Measurements from ENCODE around the gene KMT2E.
A peak's percentile ranks its signal among the peaks of the same experiment; 100 is the strongest.

KMT2E gene

GRCh38 chr7:105012503-105013220 lies 1.3 kb upstream of the KMT2E start:
- peaks cover 49% of the 10 kb centered on the region for H3K4me1 ChIP-seq (ENCODE audit: control insufficient read depth, low read length)
- peak overlapping the region; percentile 77 for H3K4me2 ChIP-seq (ENCODE audit: low read length)
- H3K27me3 ChIP-seq (ENCODE audit: control insufficient read depth, low read length): no peaks in the 10 kb centered on the region
- peak overlapping the region; percentile 88 for H3K27ac ChIP-seq (ENCODE audit: low read depth, low read length)
- peak overlapping the region; percentile 84 for H3K4me3 ChIP-seq (ENCODE audit: low read length)
- peaks cover 88% of the 10 kb centered on the region for H3K36me3 ChIP-seq (ENCODE audit: control insufficient read depth, low read length)
- no peaks in the 10 kb centered on the region for H3K9me3 ChIP-seq (ENCODE audit: control insufficient read depth, insufficient read depth, low read length)
- no peaks in the 10 kb centered on the region for H3K9me2 ChIP-seq (replicated peaks; ENCODE audit: control insufficient read depth, low read length)
- peaks cover 52% of the 10 kb centered on the region for H4K20me1 ChIP-seq (ENCODE audit: control insufficient read depth, insufficient read depth, low read depth, low read length)
- peaks cover 46% of the 10 kb centered on the region for H3K79me2 ChIP-seq (ENCODE audit: control insufficient read depth, low read length)
- TF ChIP-seq CTCF (IDR thresholded peaks at IDR 0.05; ENCODE audit: low read depth, low read length, poor library complexity, severe bottlenecking) (no peak), EZH2phosphoT487 (IDR thresholded peaks at IDR 0.05; ENCODE audit: borderline replicate concordance, low read length) (no peak)
- peaks cover 4% of the 10 kb centered on the region for H3F3A ChIP-seq (ENCODE audit: control insufficient read depth, insufficient read depth)

GRCh38 chr7:105013221-105013815 lies 687 bp upstream of the KMT2E start:
- Histone ChIP-seq H3K9me2 (replicated peaks; ENCODE audit: control insufficient read depth, low read length) (no peaks in the 10 kb centered on the region), H3K79me2 (ENCODE audit: control insufficient read depth, low read length) (peaks cover 52% of the 10 kb centered on the region), H3K36me3 (ENCODE audit: control insufficient read depth, low read length) (peaks cover 81% of the 10 kb centered on the region), H4K20me1 (ENCODE audit: control insufficient read depth, insufficient read depth, low read depth, low read length) (peaks cover 52% of the 10 kb centered on the region), H3K9me3 (ENCODE audit: control insufficient read depth, insufficient read depth, low read length) (no peaks in the 10 kb centered on the region), H3K4me3 (ENCODE audit: low read length) (peak overlapping the region; percentile 84), H3K4me1 (ENCODE audit: control insufficient read depth, low read length) (peaks cover 51% of the 10 kb centered on the region), H3K4me2 (ENCODE audit: low read length) (peak overlapping the region; percentile 77), H3K27ac (ENCODE audit: low read depth, low read length) (peak overlapping the region; percentile 88), H3F3A (ENCODE audit: control insufficient read depth, insufficient read depth) (peaks cover 4% of the 10 kb centered on the region), H3K27me3 (ENCODE audit: control insufficient read depth, low read length) (no peaks in the 10 kb centered on the region)
- no peak for TF ChIP-seq EZH2phosphoT487 (IDR thresholded peaks at IDR 0.05; ENCODE audit: borderline replicate concordance, low read length)
- TF ChIP-seq CTCF (IDR thresholded peaks at IDR 0.05; ENCODE audit: low read depth, low read length, poor library complexity, severe bottlenecking): peak; percentile 74

- Histone ChIP-seq H3K4me1 (ENCODE audit: control insufficient read depth, low read length) (peaks cover 50% of the 10 kb centered on the region), H3K79me2 (ENCODE audit: control insufficient read depth, low read length) (peaks cover 67% of the 10 kb centered on the region), H3K9me2 (replicated peaks; ENCODE audit: control insufficient read depth, low read length) (no peaks in the 10 kb centered on the region), H3K27me3 (ENCODE audit: control insufficient read depth, low read length) (no peaks in the 10 kb centered on the region), H3K4me2 (ENCODE audit: low read length) (peak overlapping the region; percentile 77), H4K20me1 (ENCODE audit: control insufficient read depth, insufficient read depth, low read depth, low read length) (peaks cover 41% of the 10 kb centered on the region), H3K4me3 (ENCODE audit: low read length) (peak overlapping the region; percentile 84), H3K27ac (ENCODE audit: low read depth, low read length) (peak overlapping the region; percentile 88), H3F3A (ENCODE audit: control insufficient read depth, insufficient read depth) (peaks cover 6% of the 10 kb centered on the region), H3K9me3 (ENCODE audit: control insufficient read depth, insufficient read depth, low read length) (no peaks in the 10 kb centered on the region), H3K36me3 (ENCODE audit: control insufficient read depth, low read length) (peaks cover 69% of the 10 kb centered on the region)
- TF ChIP-seq EZH2phosphoT487 (IDR thresholded peaks at IDR 0.05; ENCODE audit: borderline replicate concordance, low read length) (no peak), CTCF (IDR thresholded peaks at IDR 0.05; ENCODE audit: low read depth, low read length, poor library complexity, severe bottlenecking) (peak; percentile 21)
Measured at GRCh38 chr7:105014693-105015389, 836 bp downstream of the KMT2E start.

Data from DOHH2 (cell line).